Measurements from ENCODE around the gene CYTH1.
A peak's percentile ranks its signal among the peaks of the same experiment; 100 is the strongest.

Gene CYTH1

DNA sequence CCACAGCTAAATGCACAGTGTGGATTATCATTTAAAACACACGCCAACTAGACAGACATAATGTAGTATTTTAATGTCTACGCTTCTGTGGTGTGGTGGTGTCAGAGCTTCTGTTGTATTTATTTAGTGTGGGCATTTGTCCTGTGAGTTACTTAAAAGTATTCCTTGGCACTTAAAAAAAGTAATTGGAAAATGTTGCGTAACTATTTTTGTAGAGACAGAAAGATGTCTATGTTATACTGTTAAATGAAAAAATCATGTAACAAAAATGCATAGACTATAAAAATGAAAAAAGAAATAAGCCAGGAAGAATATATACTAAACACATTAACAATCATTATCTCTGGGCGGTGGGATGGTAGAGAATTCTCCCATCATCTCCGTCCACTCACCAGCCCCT lies 39.2 kb downstream of the CYTH1 start:
- H3K36me3 Mint-ChIP-seq, result peaks cover 9% of the 10 kb centered on the region
- no peaks in the 10 kb centered on the region for H3K9me3 Mint-ChIP-seq
- peak overlapping the region; percentile 94 for H3K27ac Mint-ChIP-seq
- peaks cover 96% of the 10 kb centered on the region for H3K4me1 Mint-ChIP-seq
- H3K27me3 Mint-ChIP-seq, result no peaks in the 10 kb centered on the region
- no peak overlapping the region for H3K4me3 Mint-ChIP-seq

DNA sequence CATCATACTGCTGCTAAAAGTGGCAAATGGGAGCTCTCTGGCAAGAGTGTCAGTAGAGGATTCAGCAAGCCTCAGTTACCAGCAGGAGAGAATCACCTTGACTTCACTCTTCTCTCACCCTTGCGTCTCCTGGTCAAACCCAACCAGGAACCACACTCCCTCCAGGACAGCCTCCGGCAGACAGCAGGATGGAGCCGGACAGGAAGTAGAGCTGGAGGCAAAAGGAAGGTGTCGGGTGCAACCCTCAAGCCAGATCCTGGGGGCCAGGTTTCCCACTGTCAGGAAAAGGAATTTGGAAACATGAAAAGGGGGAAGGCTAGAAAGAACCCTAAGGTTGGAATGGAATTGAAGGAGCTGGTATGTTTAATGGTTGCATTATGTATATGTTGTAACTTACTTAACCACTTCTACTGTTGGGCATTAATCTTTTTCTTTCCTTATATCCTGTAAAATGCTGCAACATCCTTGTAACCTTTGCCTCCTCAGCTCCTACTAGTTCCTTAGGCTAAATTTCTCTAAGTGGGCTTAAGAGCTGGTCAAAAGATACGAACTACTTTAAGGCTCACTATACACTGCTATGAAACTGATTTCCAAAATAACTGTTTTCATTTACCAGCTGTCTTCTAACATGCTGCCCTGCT lies 40.3 kb downstream of the CYTH1 start:
- peaks cover 9% of the 10 kb centered on the region for H3K36me3 Mint-ChIP-seq
- peaks cover 97% of the 10 kb centered on the region for H3K4me1 Mint-ChIP-seq
- peak overlapping the region; percentile 96 for H3K27ac Mint-ChIP-seq
- peak overlapping the region; percentile 76 for H3K4me3 Mint-ChIP-seq
- H3K27me3 Mint-ChIP-seq, result no peaks in the 10 kb centered on the region
- no peaks in the 10 kb centered on the region for H3K9me3 Mint-ChIP-seq

DNA sequence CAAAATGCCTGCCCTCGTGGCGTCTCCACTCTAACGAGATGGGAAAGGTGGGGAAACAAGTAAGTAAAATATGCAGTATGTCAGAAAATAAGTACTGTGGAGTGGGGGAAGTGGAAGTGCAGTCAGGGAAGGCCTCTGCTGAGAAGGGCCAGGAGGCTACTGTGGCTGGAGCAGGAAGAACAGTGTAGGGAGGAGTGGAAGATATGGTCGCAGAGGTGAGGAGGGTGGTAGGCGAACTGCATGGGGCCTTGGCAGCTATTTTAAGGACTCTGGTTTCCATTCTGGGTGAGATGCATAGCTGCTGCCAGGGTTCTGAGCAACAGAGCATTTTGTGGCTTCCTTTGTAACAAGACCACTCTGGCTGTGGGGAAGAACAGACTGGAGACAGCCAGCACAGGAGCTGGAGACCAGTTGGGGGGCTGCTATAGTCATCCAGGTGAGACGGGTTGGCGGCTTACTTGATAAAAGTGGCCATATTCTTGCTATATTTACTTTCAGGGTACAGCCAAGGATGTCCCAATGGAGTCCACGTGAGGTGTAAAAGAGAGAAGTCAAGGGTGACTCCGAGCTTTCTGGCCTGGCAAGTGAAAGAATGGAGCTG lies 42.6 kb downstream of the CYTH1 start:
- peaks cover 96% of the 10 kb centered on the region for H3K4me1 Mint-ChIP-seq
- H3K27me3 Mint-ChIP-seq, result no peaks in the 10 kb centered on the region
- H3K36me3 Mint-ChIP-seq, result peaks cover 9% of the 10 kb centered on the region
- H3K27ac Mint-ChIP-seq, result peak overlapping the region; percentile 98
- peak overlapping the region; percentile 78 for H3K4me3 Mint-ChIP-seq
- H3K9me3 Mint-ChIP-seq, result no peaks in the 10 kb centered on the region

DNA sequence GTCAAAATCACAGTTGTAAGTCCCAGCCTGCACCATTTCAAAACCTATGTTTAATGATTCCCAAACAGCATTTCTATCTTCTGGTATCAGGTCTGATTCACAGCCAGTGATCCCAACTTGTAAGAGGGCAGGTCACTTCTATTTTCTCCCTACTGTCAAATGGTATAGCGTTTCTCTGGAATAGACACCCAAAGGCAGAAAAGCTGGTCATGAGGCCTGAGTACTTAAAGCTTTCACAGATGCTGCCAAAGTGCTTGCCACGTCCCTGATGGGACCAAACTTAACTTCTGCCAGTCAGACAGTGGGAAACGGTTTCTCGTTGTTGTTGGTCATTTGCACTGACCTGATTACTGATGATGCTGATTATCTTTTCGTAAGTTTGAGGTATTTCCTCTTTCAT lies 43.4 kb downstream of the CYTH1 start:
- Mint-ChIP-seq H3K4me3 (peak overlapping the region; percentile 78), H3K9me3 (no peaks in the 10 kb centered on the region), H3K36me3 (peaks cover 9% of the 10 kb centered on the region), H3K4me1 (peaks cover 93% of the 10 kb centered on the region), H3K27me3 (no peaks in the 10 kb centered on the region), H3K27ac (peak overlapping the region; percentile 98)

DNA sequence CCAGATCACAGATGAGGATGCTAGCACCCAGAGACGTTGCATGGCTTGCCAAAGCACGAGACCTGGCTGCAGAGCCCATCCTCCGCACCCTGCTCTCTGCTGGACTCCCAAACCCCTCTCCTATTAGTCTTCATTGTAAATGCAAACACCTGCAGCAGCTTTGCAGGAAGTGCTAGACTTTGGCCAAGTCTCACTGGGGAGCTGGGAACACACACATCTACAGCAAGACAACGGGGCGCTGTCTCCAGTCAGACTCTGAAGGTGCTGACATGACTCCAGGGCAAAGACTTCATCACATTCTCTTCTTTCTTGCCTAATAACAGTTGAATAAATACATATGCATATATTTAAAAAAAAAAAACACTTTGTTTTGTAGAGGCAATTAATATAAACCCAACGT lies 43.8 kb downstream of the CYTH1 start:
- Mint-ChIP-seq H3K4me3 (peak overlapping the region; percentile 93), H3K27ac (peak overlapping the region; percentile 98), H3K27me3 (no peaks in the 10 kb centered on the region), H3K36me3 (peaks cover 9% of the 10 kb centered on the region), H3K9me3 (no peaks in the 10 kb centered on the region), H3K4me1 (peaks cover 93% of the 10 kb centered on the region)

DNA sequence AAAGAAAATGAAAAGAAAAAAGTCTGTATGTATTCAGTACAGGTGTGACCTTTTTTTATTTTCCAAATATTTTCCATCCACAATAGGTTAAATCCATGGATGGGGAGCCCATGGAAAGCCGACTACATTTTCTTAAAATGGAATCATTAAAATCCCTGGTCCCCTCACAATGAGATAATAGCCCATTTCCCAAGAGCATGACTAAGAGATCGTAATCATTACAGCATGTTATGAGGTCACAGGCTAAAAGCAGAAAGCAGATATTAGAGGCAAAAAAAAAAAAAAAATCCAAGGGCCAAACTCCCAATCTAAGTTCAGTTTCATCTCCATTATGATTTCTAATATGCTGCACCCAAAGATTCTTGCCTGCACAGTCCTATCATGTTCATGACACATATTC lies 44.7 kb downstream of the CYTH1 start:
- Mint-ChIP-seq H3K9me3 (no peaks in the 10 kb centered on the region), H3K27ac (peak overlapping the region; percentile 96), H3K4me1 (peaks cover 93% of the 10 kb centered on the region), H3K36me3 (peaks cover 7% of the 10 kb centered on the region), H3K27me3 (no peaks in the 10 kb centered on the region), H3K4me3 (peak overlapping the region; percentile 93)

DNA sequence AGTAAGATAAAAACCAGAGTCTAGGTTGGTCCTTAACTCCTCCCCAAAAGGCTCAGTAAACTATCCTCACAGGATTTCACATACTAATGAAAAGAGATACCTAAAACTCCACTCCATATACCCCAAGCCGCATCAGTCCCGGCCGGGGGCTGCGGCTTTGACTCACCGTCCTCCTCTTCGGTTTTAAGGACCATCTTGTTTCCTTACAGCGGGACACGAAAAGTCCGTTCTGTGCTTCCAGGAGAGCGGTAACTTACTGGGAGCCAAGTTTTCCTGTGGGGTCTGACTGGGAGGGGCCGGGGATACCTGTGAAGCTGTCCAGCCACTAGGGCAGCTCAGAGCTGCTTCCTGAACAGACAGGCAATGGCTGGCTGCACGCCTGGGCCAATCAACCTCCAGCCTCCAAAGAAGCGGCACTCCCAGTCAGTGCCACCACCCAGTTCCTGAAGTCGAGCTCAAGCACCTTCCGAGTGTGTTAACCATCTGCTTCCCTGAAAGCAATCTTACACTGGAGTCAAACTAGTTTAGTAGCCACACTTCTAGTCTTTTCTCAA lies 45.5 kb downstream of the CYTH1 start:
- Mint-ChIP-seq H3K27me3 (no peaks in the 10 kb centered on the region), H3K4me3 (peak overlapping the region; percentile 93), H3K4me1 (peaks cover 93% of the 10 kb centered on the region), H3K36me3 (peaks cover 7% of the 10 kb centered on the region), H3K9me3 (no peaks in the 10 kb centered on the region), H3K27ac (peak overlapping the region; percentile 96)

DNA sequence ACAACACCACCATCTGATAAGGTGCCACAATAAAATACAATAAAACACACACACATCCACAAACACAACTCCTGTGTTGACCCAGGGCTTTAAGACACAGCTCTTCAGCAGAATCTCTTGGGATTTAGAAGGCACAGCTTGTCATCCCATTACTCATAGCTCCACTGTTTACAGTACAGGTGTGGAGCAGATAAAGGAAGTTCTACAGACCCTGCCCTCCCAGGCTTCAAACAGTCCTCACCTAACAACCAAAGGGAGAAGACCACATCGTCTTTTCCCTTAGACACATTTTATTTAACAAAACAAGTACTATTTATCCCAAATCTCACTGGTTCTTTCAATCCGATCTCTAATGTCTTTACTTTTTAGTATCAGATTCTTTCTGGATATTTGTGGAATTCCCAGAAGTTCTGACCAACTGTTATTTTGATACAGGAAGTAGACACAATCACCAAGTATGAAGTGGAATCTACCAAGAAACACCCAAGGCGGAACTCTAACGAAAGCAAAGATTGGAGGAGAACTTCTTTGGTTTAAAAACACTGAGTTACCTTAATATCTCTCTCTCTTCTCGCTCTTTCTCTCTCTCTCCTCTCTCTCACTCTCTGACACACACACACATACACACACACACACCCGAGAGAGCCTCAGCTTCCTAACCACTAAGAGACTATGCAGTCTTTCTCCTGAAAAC lies 46.1 kb downstream of the CYTH1 start:
- peak overlapping the region; percentile 96 for H3K27ac Mint-ChIP-seq
- H3K36me3 Mint-ChIP-seq, result peaks cover 7% of the 10 kb centered on the region
- H3K27me3 Mint-ChIP-seq, result no peaks in the 10 kb centered on the region
- peaks cover 94% of the 10 kb centered on the region for H3K4me1 Mint-ChIP-seq
- no peaks in the 10 kb centered on the region for H3K9me3 Mint-ChIP-seq
- H3K4me3 Mint-ChIP-seq, result peak overlapping the region; percentile 93

DNA sequence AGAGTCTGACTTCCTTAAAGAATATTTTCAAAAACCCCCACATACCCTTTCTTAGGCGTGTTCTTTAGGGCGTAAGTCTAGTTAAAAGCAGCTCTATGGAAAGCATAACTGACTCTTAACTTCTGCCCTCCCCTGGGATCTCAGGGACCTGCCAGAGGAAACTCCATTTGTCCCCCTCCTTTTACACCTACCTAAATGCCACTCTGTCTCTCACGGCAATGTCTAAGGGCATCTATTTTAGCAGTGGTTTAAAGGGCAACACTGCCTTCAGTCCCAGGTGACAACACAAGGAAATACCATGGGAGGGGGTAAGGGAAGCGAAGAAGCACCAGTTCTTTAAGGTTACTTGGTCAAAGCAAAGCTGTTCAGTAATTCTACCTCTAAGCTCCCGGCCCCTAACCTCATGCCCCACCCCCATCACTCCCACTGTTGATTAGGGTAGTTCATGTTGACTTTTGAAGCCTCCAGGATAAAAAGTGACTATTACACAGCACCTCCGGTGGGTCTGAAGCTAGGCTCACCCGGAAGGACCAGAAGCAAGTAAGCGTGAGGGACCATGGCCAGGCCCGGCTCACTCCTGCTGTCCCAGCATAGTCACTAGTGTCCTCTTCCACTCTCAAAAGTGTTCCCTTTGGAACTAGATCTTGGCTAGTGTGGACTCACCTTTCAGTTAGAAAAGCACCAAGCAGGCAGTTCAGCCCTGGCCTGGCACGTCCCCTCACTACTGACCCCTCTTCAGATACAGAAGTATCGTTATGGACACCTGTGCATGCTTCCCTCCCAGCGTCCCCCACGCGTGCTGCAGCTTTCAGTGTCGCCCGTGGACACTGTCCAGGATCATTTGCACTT lies 47.1 kb downstream of the CYTH1 start:
- H3K9me3 Mint-ChIP-seq, result no peaks in the 10 kb centered on the region
- no peaks in the 10 kb centered on the region for H3K27me3 Mint-ChIP-seq
- peaks cover 3% of the 10 kb centered on the region for H3K36me3 Mint-ChIP-seq
- H3K27ac Mint-ChIP-seq, result peak overlapping the region; percentile 96
- H3K4me3 Mint-ChIP-seq, result peak overlapping the region; percentile 93
- peaks cover 90% of the 10 kb centered on the region for H3K4me1 Mint-ChIP-seq

DNA sequence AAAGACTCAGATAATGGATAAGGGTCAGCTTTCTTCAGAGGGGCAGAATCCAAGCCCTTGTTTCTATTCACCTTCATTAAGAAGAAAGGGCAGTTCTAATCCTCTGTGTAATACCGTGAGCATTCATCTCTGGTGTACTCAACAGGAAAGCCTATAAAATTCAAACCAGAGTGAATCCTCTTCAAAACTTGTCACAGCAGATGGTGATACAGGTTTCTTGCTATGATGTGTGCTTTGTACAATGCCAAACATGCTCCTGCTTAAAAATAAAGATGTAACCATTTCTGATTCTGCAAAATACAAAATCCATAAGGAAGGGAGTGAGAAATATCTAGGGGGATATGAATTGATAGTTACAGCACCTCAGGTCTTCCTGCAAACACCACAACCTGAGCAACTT lies 49.7 kb downstream of the CYTH1 start:
- Mint-ChIP-seq H3K4me1 (peaks cover 90% of the 10 kb centered on the region), H3K27me3 (no peaks in the 10 kb centered on the region), H3K36me3 (no peaks in the 10 kb centered on the region), H3K9me3 (no peaks in the 10 kb centered on the region), H3K27ac (peak overlapping the region; percentile 80), H3K4me3 (peak overlapping the region; percentile 42)

DNA sequence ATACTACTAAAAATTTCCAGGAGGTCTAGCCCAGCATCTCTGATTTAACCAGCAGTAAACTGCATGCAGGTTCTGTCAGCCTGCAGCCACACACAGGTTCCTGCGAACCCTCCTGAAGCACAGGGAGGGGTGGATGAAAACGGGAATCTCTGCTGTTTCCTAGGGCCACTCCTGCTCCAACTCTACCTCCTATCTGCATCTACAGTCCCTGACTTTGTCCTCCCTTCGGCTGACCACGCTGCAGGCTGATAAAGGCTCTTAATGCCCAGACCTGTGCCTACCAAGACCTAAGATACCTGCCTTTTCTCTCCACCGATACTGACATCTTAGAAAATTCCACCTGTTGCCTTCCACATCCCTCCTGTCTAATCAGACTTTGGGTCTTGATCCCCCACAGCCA lies 50.2 kb downstream of the CYTH1 start:
- H3K9me3 Mint-ChIP-seq, result no peaks in the 10 kb centered on the region
- H3K4me3 Mint-ChIP-seq, result peak overlapping the region; percentile 42
- no peaks in the 10 kb centered on the region for H3K27me3 Mint-ChIP-seq
- peaks cover 90% of the 10 kb centered on the region for H3K4me1 Mint-ChIP-seq
- no peaks in the 10 kb centered on the region for H3K36me3 Mint-ChIP-seq
- peak overlapping the region; percentile 80 for H3K27ac Mint-ChIP-seq

DNA sequence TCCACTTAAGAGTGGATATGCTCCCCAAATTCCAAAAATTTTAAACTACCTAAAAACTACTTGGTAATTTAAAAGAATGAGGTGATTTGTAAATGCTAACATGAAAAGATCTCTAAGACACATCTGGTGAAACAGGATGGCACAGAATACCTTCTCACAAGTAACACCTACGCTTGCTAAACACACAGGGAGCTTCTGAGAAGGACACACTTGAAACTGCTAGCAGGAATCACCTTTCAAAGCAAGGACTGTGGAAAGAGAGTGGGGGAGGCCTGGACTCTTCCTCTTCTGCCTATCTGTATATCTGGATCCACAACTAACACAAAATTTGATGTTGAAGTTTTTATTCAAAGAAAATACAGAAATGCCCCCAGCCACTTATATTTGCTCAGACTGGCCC lies 52.4 kb downstream of the CYTH1 start:
- Mint-ChIP-seq H3K4me3 (peak overlapping the region; percentile 76), H3K9me3 (no peaks in the 10 kb centered on the region), H3K36me3 (peaks cover 5% of the 10 kb centered on the region), H3K4me1 (peaks cover 90% of the 10 kb centered on the region), H3K27ac (peak overlapping the region; percentile 31), H3K27me3 (no peaks in the 10 kb centered on the region)

DNA sequence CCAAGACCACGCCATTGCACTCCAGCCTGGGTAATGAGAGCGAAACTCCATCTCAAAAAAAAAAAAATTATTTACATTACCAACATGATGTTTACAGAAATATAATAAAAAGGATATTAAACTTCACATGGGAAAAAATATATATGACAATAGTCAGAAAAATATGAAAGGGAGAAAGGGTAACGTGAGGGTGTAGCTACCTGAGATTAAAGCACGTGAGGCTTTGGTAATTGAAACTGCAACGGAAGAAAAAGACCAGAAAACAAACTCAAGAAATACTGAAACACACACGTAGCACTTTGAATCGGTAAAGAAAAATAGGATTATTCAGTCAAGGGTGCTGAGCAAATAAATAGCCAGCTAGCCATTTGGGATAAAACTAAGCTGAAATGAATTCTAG lies 53.6 kb downstream of the CYTH1 start:
- Mint-ChIP-seq H3K36me3 (peaks cover 5% of the 10 kb centered on the region), H3K9me3 (no peaks in the 10 kb centered on the region), H3K27ac (peak overlapping the region; percentile 67), H3K4me3 (peak overlapping the region; percentile 45), H3K27me3 (no peaks in the 10 kb centered on the region), H3K4me1 (peaks cover 94% of the 10 kb centered on the region)

DNA sequence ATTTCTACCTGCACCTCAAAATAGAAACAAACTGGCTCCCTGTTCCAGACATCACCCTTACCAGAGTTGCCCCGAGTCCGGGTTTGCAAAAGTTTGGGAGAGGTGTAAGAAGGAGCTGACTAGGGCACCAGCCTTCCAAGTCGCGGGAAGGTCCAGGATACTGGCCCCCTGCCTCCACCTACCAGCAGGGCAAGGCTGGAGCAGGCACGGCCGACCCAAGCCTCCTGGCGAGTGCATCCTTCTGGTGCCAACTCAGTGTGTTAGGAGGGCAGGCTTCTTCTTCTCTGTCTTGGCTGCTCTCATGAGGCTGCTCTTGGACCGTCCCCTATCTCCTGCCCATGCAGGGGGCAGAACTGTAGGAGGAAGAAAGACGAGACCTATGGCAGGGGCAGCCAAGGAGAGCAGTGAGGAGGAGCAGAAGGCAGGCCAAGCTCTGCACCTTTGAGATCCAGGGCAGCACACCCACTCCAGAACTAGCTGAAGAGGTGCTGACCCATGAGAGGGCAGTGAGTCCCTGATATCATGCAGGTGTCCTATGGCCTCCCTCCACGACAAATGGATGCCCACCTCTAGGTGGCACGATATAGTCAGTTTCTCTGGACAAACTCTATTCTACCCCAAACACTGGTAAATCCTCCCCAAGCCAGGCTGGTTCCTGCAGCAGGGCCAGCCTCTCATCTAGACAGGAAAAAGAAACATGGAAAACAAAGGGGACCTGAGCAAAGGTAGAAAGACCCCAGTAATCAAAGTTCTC lies 54.4 kb downstream of the CYTH1 start:
- Mint-ChIP-seq H3K4me3 (peak overlapping the region; percentile 84), H3K9me3 (no peaks in the 10 kb centered on the region), H3K27me3 (no peaks in the 10 kb centered on the region), H3K27ac (peak overlapping the region; percentile 97), H3K4me1 (peaks cover 95% of the 10 kb centered on the region), H3K36me3 (peaks cover 5% of the 10 kb centered on the region)

DNA sequence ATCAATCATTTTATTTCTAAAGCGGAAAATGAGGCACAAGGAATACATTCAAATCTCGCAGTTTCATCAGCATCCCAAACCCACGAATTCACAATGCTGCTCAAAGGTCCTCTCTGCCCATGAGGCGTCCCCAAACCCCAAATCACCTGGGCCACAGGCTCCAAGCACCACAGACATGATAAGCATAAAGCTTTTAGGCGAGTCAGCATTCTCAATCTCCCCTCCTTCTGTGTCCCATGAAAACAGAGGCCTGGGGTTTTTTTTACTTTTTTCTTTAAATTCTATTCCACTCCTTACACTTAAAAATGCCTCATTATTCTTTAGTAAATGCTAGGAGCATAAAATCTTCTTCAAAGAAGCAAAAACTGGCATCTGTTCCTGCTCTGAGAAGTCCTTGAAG lies 55.0 kb downstream of the CYTH1 start:
- Mint-ChIP-seq H3K27ac (peak overlapping the region; percentile 97), H3K4me3 (peak overlapping the region; percentile 84), H3K36me3 (peaks cover 5% of the 10 kb centered on the region), H3K9me3 (no peaks in the 10 kb centered on the region), H3K27me3 (no peaks in the 10 kb centered on the region), H3K4me1 (peaks cover 95% of the 10 kb centered on the region)
